GM21526 (cell line): ENCODE measurements around the gene VDR.

Source experiments
- ATAC-seq: cut with Tn5 transposase; IDR thresholded peaks from one replicate; pipeline ENCODE4 v1.9.1; 2021; ENCODE audit warnings: moderate library complexity; ENCODE audit not compliant: unreplicated experiment, low FRiP score

Gene VDR

GRCh38 chr12:47931187-47931586 lies 26.4 kb upstream of the VDR start:
- ATAC-seq, result no peak

- no peak for ATAC-seq
Measured at GRCh38 chr12:47930634-47931033, 25.8 kb upstream of the VDR start.

- ATAC-seq, result no peak
Measured at GRCh38 chr12:47927346-47927745, 22.6 kb upstream of the VDR start.

- no peak for ATAC-seq
Measured at GRCh38 chr12:47921907-47922306, 17.1 kb upstream of the VDR start.

DNA sequence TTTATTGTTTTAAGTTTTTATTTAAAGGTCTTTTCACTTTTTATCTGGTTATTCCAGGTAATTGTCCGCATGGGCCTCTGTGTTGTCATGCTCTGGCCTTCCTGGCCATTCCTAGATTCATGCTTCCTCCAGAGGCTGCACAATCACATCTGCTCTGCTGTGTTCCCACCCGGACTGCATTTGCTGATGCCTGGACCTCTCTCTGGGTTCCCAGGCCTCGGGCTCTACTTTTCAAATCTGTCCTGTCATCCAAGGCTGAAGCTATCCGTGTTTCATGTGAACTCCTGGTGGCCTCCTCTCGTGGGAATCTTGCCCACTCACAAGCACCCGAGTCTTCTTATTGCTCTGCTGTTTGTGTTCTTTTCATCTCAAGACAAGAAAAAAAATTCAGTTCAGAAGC lies 16.1 kb upstream of the VDR start:
- no peak for ATAC-seq

DNA sequence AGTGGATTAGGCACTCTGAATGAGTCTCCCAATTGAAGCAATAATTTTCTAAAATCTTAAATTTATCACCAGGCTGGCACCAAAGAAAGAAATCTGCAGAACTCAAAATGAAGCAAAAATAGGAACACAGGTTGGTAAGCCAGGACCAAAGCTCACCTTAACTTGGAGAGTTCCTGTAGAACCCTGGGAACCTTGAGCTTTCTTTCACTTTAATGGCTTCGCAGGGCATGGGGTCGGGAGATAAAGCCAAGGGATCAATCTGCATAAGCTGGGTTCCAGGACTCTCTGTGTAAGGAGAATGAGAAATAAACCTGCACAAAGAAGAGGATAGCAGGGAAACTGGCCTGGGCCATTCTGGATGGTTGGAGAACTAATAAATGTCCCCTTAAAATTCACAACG lies 8.3 kb upstream of the VDR start:
- no peak for ATAC-seq

GRCh38 chr12:47912556-47912955 lies 7.8 kb upstream of the VDR start:
- ATAC-seq, result no peak

DNA sequence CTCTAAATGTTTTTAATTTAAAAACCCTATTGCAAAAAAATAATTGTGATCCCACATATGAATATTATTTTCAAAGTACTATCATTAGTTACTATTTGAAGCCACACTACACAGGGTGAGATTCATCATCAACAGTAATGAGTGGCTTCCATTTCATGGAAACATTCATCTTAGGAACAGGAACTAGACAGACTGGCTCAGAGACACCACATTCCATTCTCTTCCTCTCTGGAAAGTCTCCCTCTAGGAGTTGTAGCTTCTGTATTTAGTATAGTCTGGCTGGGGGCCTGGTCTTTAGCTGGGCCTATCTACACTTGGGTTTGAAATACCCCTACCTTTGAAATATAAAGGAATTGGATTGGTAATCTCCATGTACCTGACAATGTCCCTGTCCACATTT lies 6.2 kb upstream of the VDR start:
- no peak for ATAC-seq

GRCh38 chr12:47910486-47910885 lies 5.7 kb upstream of the VDR start:
- no peak for ATAC-seq

DNA sequence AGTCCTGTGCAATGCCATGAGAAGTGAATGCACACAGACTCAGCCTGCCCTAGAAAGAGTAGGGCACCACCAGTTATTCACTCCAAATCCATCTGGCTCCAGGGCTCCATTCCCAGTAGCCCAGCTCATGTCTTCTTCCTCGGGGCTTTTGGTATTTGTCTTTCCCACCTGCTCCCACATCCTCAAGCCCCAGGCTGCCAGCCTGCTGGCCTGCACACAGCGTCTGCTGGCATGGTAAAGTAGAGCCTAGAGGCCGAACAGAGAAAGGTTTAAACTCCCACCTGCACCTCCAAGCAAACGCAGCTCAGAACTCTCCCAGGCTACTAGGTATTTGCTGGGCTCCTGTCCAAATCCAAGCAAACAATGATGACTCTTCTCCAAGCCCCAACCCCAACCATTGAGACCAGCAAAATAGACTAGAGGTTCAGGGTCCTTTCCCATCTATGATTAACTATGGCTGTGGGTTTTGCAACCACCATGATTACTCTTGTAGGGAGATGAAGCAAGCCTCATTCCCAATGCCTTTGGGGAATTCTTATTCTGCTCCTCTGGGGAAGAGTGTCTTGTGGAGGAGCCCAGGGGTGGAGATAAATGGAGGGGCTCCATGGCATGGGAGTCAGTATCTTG lies 5.2 kb upstream of the VDR start:
- ATAC-seq, result no peak

- ATAC-seq, result no peak
Measured at GRCh38 chr12:47908738-47909137, 3.9 kb upstream of the VDR start.

- no peak for ATAC-seq
Measured at GRCh38 chr12:47907851-47908454, 3.2 kb upstream of the VDR start.

- ATAC-seq, result no peak
Measured at GRCh38 chr12:47903927-47904712, 674 bp downstream of the VDR start.

- ATAC-seq, result no peak
Measured at GRCh38 chr12:47903151-47903611, 1.6 kb downstream of the VDR start.

GRCh38 chr12:47902131-47902639 lies 2.6 kb downstream of the VDR start:
- ATAC-seq, result no peak

DNA sequence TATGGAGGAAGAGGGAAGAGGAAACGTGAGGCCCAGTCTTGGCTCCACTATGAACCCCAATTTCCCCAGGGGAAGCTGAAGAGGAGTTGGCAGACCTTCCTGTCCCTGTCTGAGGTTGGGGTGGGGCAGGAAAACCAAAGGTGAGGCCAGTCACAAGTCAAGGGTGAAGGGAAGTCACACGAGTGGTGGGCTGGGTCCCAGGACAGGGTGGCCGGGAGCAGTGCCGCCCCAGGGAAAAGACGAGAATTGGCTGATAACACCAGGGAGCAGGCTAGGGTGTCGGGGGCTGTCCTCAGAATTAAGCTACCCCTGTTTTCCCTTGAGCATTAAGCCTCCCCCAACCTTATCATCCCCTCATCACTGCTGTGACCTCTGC lies 3.1 kb downstream of the VDR start:
- ATAC-seq, result no peak

DNA sequence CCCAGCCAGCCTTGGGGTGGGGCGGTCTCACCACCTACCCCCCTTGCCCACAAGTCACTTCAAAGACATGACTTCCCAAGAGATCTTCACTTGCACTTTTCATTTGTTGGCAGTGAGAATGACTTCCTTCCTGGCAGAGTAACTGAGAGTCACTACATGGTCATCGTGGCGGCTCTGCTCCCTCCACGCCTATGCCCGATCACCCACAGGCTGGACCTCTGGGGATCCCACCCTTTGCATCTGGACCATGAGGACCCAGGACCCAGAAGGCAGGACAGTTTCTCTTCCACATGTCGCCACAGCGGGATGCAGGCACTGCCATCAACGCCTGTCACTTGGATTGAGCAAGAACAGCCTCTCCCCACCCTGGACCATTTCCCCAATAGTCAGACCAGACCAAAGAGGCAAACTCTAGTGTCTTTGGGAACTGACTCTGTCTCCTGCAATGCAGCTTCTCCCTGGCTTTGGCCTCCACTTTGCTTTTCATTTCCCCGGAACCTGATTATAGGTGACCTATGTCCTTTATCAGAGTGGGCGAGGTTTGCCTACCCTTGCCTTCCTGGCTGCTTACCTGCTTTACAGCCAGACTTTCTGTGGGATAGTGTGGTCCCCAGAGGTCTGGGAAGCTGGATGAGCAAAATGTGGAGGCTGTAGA lies 3.6 kb downstream of the VDR start:
- ATAC-seq, result no peak

GRCh38 chr12:47900131-47901062 lies 4.4 kb downstream of the VDR start:
- ATAC-seq, result no peak

DNA sequence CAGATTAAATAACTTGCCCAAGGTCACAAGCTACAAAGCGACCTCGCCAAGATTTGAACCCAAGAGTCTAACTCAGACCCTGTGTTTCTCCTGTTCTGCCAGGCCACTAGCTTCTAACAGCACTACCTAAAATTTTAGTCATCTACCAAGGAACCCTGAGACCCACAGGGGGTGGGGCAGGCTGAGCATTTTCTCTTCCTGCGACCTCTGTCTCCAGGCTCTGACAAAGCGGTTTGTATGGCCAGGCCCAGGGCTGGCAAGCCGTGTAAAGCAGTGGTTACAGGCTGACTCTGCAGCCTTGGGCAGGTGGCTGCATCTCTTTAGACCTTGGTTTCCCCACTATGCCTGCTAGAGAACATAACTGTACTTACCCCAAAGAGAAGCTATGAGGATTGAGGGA lies 5.3 kb downstream of the VDR start:
- no peak for ATAC-seq

- ATAC-seq, result no peak
Measured at GRCh38 chr12:47896633-47897032, 8.2 kb downstream of the VDR start.
